NCI-H82 treated with DMSO at 0.1 percent for 48 hours (cell line): ENCODE data around the gene PLD1.
"Not testable (repeated sequence)": the region's sequence is repeated elsewhere in the genome, so short reads cannot be mapped to it uniquely, and the experiment has no call there.

ENCODE experiments used
- DNase-seq: peaks from one replicate; lab custom pipeline; 2025; ENCODE audit not compliant: unreplicated experiment; lab: John Stamatoyannopoulos, UW

The PLD1 gene

DNA sequence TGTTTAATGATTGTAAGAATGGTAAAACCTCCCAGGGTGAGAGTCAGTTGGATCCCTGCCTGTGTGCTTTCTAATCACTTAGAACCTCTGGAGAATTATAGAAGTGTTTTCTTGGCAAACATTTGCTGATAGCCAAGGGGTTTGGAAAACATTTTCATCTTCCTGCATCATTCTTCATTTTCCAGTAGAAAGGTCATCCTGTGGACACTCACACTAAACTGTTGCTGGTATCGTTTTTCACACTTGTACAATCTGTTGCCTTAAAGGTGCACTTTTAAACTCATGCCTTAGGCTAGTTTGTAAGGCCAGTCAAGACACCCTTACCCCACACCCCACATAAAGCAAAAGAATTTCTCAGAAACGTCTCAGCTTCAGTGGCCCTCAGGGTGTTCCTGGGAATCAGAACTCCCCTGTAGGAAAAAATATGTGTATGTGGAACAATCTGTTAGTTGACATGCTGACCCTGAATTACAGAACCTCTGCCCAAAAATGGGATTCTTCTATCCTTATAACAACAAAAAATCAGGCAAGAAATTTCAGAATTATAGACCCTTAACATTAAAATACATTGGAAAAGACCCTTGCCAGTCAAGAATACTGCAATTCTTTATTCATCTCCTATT is 5.8 kb upstream of the PLD1 start:
- DNase-seq, result no peak

DNA sequence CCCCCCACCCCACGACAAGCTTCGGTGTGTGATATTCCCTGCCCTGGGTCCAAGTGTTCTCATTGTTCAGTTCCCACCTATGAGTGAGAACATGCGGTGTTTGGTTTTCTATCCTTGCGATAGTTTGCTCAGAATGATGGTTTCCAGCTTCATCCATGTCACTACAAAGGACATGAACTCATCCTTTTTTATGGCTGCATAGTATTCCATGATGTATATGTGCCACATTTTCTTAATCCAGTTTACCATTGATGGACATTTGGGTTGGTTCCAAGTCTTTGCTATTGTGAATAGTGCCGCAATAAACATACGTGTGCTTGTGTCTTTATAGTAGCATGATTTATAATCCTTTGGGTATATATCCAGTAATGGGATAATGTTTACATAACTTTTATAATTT is 4.4 kb upstream of the PLD1 start:
- DNase-seq, result not testable (repeated sequence)

DNA sequence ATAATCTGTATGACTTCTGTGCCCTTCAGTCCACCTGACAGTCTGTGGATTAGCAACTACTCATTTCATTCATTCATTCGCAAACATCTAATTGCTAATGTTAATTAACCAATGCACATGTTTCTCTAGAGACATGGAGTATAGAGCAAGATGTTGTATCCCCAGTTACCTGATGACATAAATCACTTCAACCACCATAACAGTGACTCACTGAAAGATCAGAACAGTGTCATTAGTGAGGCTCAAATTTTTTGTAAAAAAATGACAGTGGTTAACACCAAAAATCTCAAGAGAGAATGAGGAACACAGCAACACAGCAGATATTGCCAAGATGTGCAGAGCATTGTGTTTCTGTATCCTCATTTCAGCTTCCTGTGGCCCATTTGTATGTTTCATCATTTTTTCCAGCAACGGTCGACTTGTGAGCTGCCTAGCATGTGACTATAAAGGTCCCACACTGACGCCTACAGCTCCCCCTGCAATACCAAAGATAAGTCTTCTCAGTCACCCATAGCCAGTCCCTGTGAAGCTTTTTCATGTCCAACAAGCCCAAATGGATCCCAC is 3.7 kb upstream of the PLD1 start:
- DNase-seq, result no peak

DNA sequence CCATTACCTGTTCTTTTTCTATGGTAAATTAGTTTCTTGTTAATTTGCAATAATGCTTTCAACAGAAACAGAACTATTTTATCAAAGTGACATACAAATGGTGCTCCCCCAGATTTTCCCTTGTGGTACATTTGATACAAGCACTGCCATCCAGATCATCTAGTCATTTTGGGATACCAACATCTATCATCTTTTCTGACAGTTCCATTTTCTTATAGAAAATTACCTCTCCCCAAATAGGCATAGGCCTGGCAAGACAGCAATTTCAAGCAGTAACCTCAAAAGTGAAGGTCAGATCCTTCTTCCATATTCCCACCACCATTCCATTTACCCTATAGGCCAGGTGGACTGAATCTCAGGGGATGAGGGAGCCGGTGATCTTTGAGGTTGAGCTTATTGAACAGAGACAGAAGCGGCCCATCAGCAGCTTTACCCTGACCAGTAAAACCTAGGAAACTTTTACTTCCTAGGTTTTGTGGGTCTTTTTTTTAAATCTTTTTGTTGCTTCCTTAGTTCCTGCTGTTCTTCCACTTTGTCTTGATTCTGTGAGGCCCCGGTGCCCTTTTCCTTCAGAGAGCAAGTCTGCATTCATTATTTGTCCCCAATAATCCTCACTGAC is 3.1 kb upstream of the PLD1 start:
- DNase-seq, result no peak

DNA sequence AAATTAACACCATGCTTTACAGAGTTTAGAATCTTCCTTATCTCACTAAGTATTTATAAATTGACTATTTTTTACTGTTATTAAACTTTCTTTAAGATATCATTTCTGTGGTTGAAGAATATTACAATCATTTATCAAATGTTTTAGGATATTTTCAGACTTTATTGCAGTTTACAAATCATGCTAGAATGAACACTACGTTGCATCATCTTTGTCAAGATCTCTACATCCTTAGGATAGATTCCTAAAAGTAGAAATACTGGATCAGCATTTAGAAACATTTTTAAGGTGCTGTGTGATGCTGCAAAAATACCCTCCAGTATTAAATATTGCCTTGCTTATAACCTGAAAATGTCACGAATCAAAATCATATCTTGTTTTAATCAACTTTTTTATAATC is 2.5 kb upstream of the PLD1 start:
- DNase-seq, result no peak

DNA sequence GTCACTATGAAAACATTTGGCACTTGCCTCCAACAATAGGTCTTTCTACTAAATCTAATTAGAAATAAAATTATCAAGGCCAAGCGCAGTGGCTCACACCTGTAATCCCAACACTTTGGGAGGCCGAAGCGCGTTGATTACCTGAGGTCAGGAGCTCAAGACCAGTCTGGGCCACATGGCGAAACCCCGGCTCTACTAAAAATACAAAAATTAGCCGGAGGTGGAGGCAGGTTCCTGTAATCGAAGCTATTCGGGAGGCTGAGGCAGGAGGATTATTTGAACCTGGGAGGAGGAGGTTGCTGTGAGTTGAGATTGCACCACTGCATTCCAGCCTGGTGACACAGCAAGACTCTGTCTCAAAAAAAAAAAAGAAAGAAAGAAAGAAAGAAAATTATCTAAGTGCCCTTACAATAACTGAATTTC is 1.6 kb upstream of the PLD1 start:
- no peak for DNase-seq

DNA sequence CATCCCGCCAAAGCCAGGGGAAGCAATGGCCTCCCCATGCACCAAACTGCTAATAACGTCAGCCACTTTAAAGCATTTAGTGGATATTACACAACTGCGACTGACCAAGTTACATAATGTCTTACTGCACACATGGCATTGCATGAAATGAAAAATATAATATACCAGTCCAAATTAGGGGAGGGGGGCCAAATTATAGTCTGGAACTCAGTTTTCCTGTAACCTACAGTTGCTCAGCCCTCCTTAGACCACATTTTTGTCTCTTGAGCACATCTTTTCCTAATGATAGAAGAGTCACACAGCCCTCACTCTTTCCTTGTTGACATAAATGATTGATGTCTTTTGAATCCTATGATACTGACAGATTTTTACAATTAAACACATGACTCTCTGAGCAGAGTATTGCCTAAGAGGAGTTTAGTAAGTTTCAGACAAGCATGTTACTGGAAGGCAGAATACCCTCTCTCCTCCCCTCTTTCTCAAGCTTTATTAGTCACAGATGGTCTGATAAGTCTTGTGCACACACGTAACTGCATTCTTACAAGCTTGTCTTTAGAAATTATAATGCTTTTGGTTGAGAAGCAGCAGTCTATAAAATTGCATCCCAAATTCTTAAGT is 1.1 kb upstream of the PLD1 start:
- DNase-seq, result no peak

DNA sequence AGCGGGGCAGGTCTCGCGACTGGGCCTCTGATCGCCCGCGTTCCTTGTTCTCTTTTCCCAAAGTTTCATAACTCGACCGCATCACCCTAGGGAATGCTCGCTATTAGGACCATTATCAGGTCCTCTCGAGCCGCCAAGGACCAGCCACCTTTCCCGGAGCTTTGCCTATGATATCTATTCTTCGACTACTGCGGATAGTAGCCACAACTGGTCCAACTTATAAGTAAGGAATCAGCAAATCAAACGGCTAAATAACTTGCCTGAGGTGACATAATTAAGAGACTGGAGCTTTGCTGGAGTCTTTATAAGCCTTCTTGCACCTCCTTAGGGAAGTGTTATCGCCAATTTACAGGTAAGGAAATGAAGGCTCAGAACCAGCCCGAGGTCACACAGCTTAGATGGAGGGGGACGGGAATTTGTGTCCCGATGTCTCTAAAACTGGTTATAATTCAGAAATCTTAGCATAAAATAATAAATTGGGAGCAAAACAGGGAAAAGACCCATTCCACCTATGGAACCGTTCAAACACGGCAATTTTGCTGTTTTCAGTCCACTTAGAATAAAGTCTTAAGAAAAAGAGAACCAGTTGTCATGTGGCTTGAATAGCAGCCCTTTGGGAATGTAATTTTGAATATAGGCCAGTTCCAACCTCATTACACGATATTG is 479 bp upstream of the PLD1 start:
- no peak for DNase-seq

DNA sequence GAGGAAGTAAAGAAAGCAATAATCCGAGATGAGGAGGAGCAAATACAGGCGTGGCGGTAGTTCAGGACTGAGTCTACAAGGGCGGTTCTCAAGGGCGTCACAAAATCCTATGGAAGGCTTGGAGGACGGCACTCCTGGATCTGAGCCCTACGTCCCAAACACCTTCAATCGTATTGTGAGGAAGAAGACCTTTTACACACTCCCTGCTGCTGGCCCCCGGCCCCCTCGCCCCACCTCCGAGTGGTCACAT is 747 bp downstream of the PLD1 start:
- no peak for DNase-seq

DNA sequence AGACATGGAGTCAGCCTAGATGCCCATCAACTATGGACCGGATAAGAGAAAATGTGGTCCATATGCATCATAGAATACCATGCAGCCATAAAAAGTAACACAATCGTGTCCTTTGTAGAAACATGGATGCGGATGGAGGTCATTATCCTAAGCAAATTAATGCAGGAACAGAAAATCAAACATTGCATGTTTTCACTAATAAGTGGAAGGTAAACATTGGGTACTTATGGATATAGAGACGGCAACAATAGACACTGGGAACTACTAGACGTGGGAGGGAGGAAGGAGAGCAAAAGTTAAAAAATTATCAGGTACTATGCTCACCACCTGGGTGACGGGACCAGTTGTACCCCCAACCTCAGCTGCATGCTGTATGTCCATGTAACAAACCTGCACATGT is 2.5 kb downstream of the PLD1 start:
- DNase-seq, result no peak

DNA sequence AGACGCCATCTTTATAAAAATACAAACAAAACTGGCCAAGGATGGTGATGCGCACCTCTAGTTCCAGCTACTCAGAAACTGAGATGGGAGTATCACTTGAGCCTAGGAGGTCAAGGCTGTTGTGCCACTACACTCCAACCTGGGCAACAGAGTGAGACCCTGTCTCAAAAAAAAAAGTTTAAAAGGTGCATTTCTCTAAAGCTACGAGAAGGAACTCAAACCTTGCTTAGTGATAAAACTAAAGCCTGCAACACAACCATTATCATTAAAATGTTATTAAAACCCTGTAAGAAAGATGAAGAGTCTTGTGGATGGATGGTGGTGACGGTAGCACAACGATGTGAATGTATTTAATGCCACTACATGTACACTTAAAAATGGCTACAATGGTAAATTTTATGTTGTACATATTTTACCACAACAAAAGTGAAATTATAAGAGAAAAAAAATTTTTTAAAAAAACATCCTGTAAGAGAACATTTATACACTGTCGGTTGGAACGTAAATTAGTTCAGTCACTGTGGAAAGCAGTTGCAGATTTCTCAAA is 3.1 kb downstream of the PLD1 start:
- no peak for DNase-seq

DNA sequence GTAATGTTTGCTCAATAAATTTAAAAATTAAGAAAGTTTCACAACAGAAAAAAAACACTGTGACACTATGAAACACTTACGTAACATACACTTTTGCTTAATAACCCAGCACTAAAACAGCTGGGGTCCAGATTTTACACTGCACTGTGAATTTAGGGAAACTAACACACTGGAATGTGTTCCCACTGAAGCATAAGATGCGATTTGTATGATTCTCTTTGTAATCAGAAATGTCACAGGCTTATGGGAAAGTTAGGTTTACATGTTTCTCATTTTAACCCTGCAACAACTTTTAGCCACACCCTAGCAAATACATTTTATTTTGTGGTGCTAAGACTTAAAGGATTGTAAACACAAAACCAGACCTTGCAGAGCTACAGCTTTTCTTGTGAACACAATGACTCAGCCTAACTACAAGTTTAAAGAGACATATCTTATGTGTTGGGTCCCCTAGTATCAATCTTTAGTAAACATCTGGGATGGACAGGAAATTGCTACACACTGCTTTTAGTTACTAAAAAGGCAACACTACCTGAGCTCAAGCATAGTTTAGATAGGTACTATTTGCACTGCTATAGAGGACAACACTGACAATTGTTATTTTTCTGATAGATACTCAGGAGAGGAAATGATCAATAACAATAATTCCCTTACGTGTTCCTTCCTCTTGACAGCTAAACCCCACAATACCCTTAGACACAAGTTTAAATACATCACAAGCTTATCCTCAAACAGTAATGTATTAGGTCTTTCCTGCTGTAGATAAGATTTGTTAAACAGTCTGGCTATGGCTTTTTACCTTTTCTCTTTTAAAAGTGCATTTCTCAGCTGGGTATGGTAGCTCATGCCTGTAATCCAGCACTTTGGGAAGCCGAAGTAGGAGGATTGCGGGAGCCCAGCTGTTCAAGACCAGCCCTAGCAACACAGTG is 3.8 kb downstream of the PLD1 start:
- DNase-seq, result no peak

DNA sequence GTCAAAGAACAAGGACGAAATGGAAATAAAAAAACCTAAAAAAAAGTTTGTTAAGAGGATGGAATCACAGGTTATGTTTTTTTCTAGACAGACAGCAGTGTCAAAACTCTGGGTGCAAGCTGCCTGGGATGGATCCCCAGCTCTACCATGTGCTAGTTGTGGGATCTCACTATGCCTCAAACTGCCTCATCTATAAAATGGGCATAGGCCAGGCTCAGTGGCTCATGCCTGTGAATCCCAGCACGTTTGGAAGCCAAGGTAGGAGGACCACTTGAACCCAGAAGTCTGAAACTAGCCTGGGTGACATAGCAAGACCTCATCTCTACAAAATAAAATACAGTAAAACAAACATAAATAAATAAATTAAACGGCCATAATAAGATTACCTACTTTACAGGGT is 4.6 kb downstream of the PLD1 start:
- no peak for DNase-seq

DNA sequence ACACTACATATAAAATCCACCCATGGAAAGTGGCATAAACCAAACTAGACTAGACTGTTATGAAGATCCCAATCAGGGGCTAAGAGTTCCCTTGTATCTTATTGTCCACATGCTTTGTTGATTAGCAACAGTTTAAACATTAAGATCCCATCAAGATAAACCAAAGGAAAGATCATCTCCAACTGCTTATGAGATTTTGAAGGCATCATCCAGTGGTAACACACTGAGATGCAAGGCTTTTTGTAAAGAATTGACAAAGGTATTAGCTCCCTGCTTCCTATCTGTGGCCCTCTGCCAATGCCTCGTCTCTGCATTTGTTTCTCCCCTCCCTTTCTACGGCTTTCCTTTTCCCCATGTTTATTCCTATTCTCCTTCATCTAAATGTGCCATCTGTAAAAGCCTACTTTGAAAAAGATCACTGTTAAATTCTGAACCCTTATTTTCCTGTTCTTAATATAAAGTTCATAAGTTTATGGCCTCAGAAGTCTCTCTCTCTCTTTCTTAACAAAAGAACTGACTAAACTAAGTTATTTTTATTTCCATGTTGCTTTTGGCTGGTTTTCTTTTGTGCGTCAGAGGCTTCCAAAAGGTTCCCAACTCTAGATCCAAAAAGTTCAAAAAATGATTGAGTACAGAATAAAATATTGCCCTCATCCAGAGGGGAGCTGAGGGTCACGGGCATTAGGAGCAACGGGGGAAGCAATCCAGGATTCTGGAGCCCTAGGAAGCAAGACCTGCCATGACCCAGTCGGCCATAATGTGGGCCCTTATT is 5.5 kb downstream of the PLD1 start:
- no peak for DNase-seq

DNA sequence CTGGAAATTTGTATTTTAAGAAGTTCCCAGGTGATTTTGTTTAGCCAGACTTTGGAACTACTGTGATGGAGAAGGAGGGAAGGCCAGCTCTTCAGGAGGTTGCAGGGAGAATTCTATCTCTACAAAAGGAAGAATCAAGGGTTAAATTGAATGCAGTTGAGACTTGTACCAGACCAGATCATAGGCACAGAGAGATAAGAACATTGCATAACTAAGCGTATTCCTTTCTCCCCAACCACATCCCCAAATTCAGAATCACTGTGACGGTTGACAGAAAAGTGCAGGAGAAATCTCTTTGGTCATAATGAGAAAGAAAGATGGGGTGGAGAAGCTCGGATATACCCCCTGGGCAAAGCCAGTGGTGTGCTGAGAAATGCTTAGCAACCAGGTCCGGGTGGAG is 7.2 kb downstream of the PLD1 start:
- no peak for DNase-seq

DNA sequence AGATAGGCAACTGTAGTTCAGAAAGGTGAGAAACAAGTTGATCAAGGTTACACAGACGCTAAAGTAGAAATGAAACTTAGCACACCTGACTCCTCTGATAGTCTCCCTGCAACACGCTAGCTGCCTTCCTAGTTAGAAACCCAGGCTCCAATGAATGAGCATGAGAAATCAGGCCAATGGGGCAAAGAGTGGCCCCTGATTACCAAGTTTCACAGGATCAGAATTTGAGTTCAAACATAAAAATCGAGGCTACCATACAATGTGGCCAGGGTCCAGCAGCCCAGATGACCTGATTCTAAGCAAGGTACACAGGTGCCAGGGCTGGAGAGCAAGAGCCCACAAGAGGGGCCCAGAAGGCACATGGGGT is 7.7 kb downstream of the PLD1 start:
- no peak for DNase-seq

DNA sequence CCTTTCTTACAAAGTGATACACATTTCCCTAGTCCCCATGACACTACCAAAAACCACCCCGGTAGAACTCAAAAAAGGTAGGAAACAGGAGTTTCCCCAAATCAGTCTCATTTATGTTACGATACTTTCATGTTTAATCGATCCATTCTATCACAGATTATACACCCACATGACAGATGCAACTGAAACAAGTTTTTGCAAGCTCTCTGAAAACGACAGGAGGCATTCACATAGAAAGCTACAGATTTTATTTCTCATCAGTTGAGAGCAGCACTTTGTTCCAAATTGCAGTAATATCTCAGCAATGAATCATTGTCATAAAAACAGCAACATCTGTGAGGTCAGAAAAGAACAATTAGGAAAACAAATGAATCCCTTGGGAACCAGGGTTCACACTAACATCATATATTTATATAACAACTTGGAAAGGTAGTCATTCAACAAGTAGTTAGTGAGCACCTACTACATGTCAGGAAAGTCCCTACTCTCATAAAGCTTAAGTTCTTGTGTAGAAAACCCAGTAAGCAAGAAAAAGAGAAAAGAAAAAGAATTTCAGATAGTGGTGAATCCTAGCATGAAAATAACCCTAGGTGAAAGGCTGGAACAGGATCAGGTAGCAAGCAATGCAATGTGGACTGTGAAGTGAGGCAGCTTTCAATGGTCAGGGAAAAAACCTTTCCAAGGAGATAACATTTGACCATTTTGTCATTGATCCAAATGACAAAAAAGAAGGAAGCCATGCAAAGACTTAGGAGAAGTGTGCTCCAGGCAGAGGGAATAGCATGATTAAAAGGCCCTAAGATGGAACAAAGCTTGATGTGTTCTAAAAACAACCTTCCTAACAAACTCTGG is 8.3 kb downstream of the PLD1 start:
- no peak for DNase-seq

DNA sequence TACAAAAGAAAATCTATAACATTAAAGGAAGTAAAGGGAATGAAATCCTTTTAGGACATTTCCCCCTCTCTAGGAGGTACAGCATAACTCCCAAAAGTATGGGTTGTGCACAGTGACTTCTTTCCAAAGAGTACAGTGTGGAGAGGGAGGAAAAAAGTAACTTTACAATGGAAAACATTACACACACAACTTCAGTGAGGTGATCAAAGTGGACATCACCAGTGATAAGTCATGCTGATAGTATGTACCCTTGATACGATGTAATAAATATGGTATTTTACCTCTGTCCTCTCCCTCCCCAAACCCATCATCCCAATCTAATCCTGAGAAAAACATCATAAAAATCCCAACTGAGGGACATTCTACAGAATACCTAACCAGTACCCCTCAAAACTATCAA is 10.8 kb downstream of the PLD1 start:
- no peak for DNase-seq

DNA sequence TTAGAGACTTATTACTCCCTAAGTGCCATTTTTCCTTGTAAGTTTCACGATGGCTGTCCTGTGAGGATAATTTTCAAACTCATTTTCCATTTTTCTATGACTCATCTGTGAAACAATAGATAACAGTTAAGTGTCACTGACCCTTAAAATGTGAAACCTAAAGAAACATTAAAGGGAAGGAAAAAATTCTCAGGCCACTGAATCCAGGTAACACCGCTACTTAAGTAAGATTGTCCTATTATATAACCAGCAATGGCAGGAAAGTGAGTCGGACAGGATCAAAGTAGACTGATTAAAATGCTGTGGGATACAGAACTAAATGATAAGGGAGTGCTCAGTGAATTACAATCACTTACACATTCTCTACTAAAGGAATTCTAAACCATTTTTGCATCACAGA is 12.4 kb downstream of the PLD1 start:
- no peak for DNase-seq
